GM23338 (cell line): ENCODE measurements around the gene XPNPEP2. TPM values are rescaled to one million over a fixed set of nuclear protein-coding genes. Genes with fewer than 3 reads are reported as not detected.

Experiments
- ATAC-seq: fragments of 200-7000 bp; cut with Tn5 transposase; 3 replicates; pipeline ENCODE4 v1.9.1; 2020
- DNase-seq: peaks from one replicate; pipeline ENCODE4 v3.0.0-alpha.2; 2015; ENCODE audit warnings: low spot score
- H2AFZ ChIP-seq: fragments of 200-600 bp; sonication (generic); 2 replicates; pipeline ENCODE4 v1.8.0; 2016; ENCODE audit warnings: antibody characterized with exemption, mild to moderate bottlenecking, moderate library complexity
- H3F3A ChIP-seq: fragments of 200-600 bp; sonication (generic); replicated peaks from 2 replicates; pipeline ENCODE4 v1.8.0; 2017; ENCODE audit warnings: antibody characterized with exemption, mixed run types, low read depth
- H3K27ac ChIP-seq: fragments of 200-600 bp; sonication (generic); 2 replicates; pipeline ENCODE4 v1.6.1; 2016; ENCODE audit warnings: low read depth
- H3K27me3 ChIP-seq: fragments of 200-600 bp; sonication (generic); 2 replicates; pipeline ENCODE4 v1.8.0; 2016; ENCODE audit warnings: mild to moderate bottlenecking, mixed run types, moderate library complexity; ENCODE audit not compliant: insufficient read depth
- H3K36me3 ChIP-seq: fragments of 200-600 bp; sonication (generic); 2 replicates; pipeline ENCODE4 v1.8.0; 2016; ENCODE audit warnings: mild to moderate bottlenecking; ENCODE audit not compliant: insufficient read depth
- H3K4me1 ChIP-seq: fragments of 200-600 bp; sonication (generic); 2 replicates; pipeline ENCODE4 v1.8.0; 2016; ENCODE audit warnings: mild to moderate bottlenecking, moderate library complexity; ENCODE audit not compliant: insufficient read depth
- H3K4me2 ChIP-seq: fragments of 200-600 bp; sonication (generic); 2 replicates; pipeline ENCODE4 v1.7.1; 2017; ENCODE audit warnings: mixed run types
- H3K4me3 ChIP-seq: fragments of 200-600 bp; sonication (generic); 2 replicates; pipeline ENCODE4 v1.6.1; 2016; ENCODE audit warnings: mixed run types
- H3K79me2 ChIP-seq: fragments of 200-600 bp; sonication (generic); replicated peaks from 2 replicates; pipeline ENCODE4 v1.8.0; 2017; ENCODE audit warnings: mild to moderate bottlenecking; ENCODE audit not compliant: insufficient read depth
- H3K9me2 ChIP-seq: fragments of 200-600 bp; sonication (generic); 2 replicates; pipeline ENCODE4 v1.8.0; 2017; ENCODE audit not compliant: insufficient read depth
- H4K20me1 ChIP-seq: fragments of 200-600 bp; sonication (generic); replicated peaks from 2 replicates; pipeline ENCODE4 v1.8.0; 2017; ENCODE audit warnings: mild to moderate bottlenecking; ENCODE audit not compliant: insufficient read depth
- H3K27ac Mint-ChIP-seq: 2 replicates; pipeline ENCODE4 v1.8.0; 2020; ENCODE audit warnings: inconsistent platforms, mild to moderate bottlenecking, moderate library complexity, mixed read lengths
- H3K27me3 Mint-ChIP-seq: 3 replicates; pipeline ENCODE4 v1.8.0; 2022; ENCODE audit warnings: low read depth, mild to moderate bottlenecking, moderate library complexity, mixed read lengths, inconsistent platforms; ENCODE audit not compliant: insufficient read depth, poor library complexity
- H3K36me3 Mint-ChIP-seq: 3 replicates; pipeline ENCODE4 v1.8.0; 2021; ENCODE audit warnings: low read depth, mild to moderate bottlenecking, inconsistent platforms, moderate library complexity, mixed read lengths
- H3K4me1 Mint-ChIP-seq: 3 replicates; pipeline ENCODE4 v1.8.0; 2020; ENCODE audit warnings: mild to moderate bottlenecking, inconsistent platforms, mixed read lengths
- H3K4me3 Mint-ChIP-seq: 3 replicates; pipeline ENCODE4 v1.8.0; 2021; ENCODE audit warnings: moderate library complexity, mild to moderate bottlenecking, inconsistent platforms, mixed read lengths
- H3K9me3 Mint-ChIP-seq: 3 replicates; pipeline ENCODE4 v1.8.0; 2020; ENCODE audit warnings: moderate library complexity, mild to moderate bottlenecking, inconsistent platforms, mixed read lengths
- CREB1 ChIP-seq: fragments of 250-450 bp; sonication (Bioruptor Pico); IDR thresholded peaks from 2 replicates; pipeline ENCODE4 v1.5.0; 2020; ENCODE audit warnings: low read depth, mild to moderate bottlenecking, moderate library complexity
- EZH2 ChIP-seq: fragments of 200-600 bp; sonication (generic); IDR thresholded peaks from one replicate; pipeline ENCODE4 v1.8.0; 2017; ENCODE audit warnings: antibody characterized with exemption, mild to moderate bottlenecking, low read depth; ENCODE audit not compliant: unreplicated experiment
- JUNB ChIP-seq: IDR thresholded peaks from one replicate; pipeline ENCODE4 v1.6.1; 2016; ENCODE audit warnings: antibody characterized with exemption; ENCODE audit not compliant: unreplicated experiment
- NANOG ChIP-seq: IDR thresholded peaks from 2 replicates; pipeline ENCODE4 v1.6.1; 2016; ENCODE audit warnings: antibody characterized with exemption, borderline replicate concordance
- REST ChIP-seq: IDR thresholded peaks from one replicate; pipeline ENCODE4 v1.6.1; 2018; ENCODE audit warnings: antibody characterized with exemption; ENCODE audit not compliant: unreplicated experiment
- ZNF114 ChIP-seq: fragments of 250-450 bp; sonication (Bioruptor Pico); IDR thresholded peaks from 2 replicates; pipeline ENCODE4 v1.5.0; 2020; ENCODE audit warnings: mild to moderate bottlenecking, moderate library complexity
- polyA plus RNA-seq: library from polyadenylated mRNA; unstranded; fragments of >200 nt; fragmentation: Nextera tagmentation; extraction: Ambion mirVana; gene quantifications from 2 replicates; pipeline ENCODE4 v1.2.1, GENCODE V29; 2016
- total RNA-seq: library from RNA; depleted of rRNA; stranded (reverse); fragments of >200 nt; shearing (Covaris generic); gene quantifications from 2 replicates; pipeline ENCODE4 v1.2.3, GENCODE V29; 2014
- TF ChIP-seq, protein P1 (sequence below): fragments of 250-450 bp; sonication (Bioruptor Pico); IDR thresholded peaks from 2 replicates; pipeline ENCODE4 v1.5.0; 2020; ENCODE audit warnings: mild to moderate bottlenecking, moderate library complexity
- TF ChIP-seq, protein P2 (sequence below), 2 experiments: fragments of 200-600 bp in 1 of 2; sonication (generic) in 1 of 2; conservative IDR thresholded peaks; 2 replicates each; pipeline versions ENCODE4 v1.5.1 to v1.6.1; 2016 to 2017; ENCODE audit warnings: antibody characterized with exemption in 2 of 2, low read depth in 2 of 2, mild to moderate bottlenecking in 2 of 2, moderate library complexity in 1 of 2
- TF ChIP-seq, protein P3 (sequence below): IDR thresholded peaks from 2 replicates; pipeline ENCODE4 v1.6.1; 2016; ENCODE audit warnings: antibody characterized with exemption

Gene XPNPEP2
- total and polyA plus RNA-seq, 2 experiments from 2014 or later: not detected

- TF ChIP-seq, protein P1, sequence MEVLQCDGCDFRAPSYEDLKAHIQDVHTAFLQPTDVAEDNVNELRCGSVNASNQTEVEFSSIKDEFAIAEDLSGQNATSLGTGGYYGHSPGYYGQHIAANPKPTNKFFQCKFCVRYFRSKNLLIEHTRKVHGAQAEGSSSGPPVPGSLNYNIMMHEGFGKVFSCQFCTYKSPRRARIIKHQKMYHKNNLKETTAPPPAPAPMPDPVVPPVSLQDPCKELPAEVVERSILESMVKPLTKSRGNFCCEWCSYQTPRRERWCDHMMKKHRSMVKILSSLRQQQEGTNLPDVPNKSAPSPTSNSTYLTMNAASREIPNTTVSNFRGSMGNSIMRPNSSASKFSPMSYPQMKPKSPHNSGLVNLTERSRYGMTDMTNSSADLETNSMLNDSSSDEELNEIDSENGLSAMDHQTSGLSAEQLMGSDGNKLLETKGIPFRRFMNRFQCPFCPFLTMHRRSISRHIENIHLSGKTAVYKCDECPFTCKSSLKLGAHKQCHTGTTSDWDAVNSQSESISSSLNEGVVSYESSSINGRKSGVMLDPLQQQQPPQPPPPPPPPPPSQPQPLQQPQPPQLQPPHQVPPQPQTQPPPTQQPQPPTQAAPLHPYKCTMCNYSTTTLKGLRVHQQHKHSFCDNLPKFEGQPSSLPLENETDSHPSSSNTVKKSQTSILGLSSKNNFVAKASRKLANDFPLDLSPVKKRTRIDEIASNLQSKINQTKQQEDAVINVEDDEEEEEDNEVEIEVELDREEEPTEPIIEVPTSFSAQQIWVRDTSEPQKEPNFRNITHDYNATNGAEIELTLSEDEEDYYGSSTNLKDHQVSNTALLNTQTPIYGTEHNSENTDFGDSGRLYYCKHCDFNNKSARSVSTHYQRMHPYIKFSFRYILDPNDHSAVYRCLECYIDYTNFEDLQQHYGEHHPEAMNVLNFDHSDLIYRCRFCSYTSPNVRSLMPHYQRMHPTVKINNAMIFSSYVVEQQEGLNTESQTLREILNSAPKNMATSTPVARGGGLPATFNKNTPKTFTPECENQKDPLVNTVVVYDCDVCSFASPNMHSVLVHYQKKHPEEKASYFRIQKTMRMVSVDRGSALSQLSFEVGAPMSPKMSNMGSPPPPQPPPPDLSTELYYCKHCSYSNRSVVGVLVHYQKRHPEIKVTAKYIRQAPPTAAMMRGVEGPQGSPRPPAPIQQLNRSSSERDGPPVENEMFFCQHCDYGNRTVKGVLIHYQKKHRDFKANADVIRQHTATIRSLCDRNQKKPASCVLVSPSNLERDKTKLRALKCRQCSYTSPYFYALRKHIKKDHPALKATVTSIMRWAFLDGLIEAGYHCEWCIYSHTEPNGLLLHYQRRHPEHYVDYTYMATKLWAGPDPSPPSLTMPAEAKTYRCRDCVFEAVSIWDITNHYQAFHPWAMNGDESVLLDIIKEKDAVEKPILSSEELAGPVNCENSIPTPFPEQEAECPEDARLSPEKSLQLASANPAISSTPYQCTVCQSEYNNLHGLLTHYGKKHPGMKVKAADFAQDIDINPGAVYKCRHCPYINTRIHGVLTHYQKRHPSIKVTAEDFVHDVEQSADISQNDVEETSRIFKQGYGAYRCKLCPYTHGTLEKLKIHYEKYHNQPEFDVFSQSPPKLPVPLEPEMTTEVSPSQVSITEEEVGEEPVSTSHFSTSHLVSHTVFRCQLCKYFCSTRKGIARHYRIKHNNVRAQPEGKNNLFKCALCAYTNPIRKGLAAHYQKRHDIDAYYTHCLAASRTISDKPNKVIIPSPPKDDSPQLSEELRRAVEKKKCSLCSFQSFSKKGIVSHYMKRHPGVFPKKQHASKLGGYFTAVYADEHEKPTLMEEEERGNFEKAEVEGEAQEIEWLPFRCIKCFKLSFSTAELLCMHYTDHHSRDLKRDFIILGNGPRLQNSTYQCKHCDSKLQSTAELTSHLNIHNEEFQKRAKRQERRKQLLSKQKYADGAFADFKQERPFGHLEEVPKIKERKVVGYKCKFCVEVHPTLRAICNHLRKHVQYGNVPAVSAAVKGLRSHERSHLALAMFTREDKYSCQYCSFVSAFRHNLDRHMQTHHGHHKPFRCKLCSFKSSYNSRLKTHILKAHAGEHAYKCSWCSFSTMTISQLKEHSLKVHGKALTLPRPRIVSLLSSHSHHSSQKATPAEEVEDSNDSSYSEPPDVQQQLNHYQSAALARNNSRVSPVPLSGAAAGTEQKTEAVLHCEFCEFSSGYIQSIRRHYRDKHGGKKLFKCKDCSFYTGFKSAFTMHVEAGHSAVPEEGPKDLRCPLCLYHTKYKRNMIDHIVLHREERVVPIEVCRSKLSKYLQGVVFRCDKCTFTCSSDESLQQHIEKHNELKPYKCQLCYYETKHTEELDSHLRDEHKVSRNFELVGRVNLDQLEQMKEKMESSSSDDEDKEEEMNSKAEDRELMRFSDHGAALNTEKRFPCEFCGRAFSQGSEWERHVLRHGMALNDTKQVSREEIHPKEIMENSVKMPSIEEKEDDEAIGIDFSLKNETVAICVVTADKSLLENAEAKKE (CRISPR knock-in tag): no peak
- no peak for TF ChIP-seq JUNB
- TF ChIP-seq NANOG: no peak
- TF ChIP-seq, protein P2, sequence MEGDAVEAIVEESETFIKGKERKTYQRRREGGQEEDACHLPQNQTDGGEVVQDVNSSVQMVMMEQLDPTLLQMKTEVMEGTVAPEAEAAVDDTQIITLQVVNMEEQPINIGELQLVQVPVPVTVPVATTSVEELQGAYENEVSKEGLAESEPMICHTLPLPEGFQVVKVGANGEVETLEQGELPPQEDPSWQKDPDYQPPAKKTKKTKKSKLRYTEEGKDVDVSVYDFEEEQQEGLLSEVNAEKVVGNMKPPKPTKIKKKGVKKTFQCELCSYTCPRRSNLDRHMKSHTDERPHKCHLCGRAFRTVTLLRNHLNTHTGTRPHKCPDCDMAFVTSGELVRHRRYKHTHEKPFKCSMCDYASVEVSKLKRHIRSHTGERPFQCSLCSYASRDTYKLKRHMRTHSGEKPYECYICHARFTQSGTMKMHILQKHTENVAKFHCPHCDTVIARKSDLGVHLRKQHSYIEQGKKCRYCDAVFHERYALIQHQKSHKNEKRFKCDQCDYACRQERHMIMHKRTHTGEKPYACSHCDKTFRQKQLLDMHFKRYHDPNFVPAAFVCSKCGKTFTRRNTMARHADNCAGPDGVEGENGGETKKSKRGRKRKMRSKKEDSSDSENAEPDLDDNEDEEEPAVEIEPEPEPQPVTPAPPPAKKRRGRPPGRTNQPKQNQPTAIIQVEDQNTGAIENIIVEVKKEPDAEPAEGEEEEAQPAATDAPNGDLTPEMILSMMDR (conservative IDR thresholded peaks at IDR 0.05; ENCODE audit: low read depth in 2 of 2): no peak
- no peak for TF ChIP-seq EZH2
- no peak for TF ChIP-seq ZNF114 (CRISPR knock-in tag)
Observed at GRCh38 chrX:129705377-129705925, 33.3 kb upstream of the XPNPEP2 start (continued).

- Histone ChIP-seq H3K4me3 (no peak overlapping the region), H3K27ac (no peak overlapping the region), H3K79me2 (no peaks in the 10 kb centered on the region), H4K20me1 (no peaks in the 10 kb centered on the region), H2AFZ (no peak overlapping the region), H3K27me3 (no peaks in the 10 kb centered on the region), H3K9me2 (no peaks in the 10 kb centered on the region), H3F3A (no peaks in the 10 kb centered on the region), H3K36me3 (no peaks in the 10 kb centered on the region), H3K4me2 (no peak overlapping the region), H3K4me1 (no peaks in the 10 kb centered on the region)
- peaks cover 4% of the 10 kb centered on the region; the same call in 2 of the 3 replicates for H3K9me3 Mint-ChIP-seq
- ATAC-seq: no peak
- H3K27ac Mint-ChIP-seq: no peak overlapping the region
- H3K4me3 Mint-ChIP-seq: no peak overlapping the region
- H3K4me1 Mint-ChIP-seq: no peaks in the 10 kb centered on the region; the same call in 2 of the 3 replicates
- H3K27me3 Mint-ChIP-seq: peaks cover 6% of the 10 kb centered on the region
- no peaks in the 10 kb centered on the region for H3K36me3 Mint-ChIP-seq
- DNase-seq: no peak
- TF ChIP-seq, protein P2 (conservative IDR thresholded peaks at IDR 0.05; ENCODE audit: low read depth in 2 of 2): no peak
- TF ChIP-seq CREB1 (CRISPR knock-in tag) (no peak), NANOG (no peak), JUNB (no peak), ZNF114 (CRISPR knock-in tag) (no peak), REST (no peak)
- TF ChIP-seq, protein P3, sequence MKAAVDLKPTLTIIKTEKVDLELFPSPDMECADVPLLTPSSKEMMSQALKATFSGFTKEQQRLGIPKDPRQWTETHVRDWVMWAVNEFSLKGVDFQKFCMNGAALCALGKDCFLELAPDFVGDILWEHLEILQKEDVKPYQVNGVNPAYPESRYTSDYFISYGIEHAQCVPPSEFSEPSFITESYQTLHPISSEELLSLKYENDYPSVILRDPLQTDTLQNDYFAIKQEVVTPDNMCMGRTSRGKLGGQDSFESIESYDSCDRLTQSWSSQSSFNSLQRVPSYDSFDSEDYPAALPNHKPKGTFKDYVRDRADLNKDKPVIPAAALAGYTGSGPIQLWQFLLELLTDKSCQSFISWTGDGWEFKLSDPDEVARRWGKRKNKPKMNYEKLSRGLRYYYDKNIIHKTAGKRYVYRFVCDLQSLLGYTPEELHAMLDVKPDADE: no peak
Observed at GRCh38 chrX:129705988-129706387, 32.8 kb upstream of the XPNPEP2 start.
